Panc1 (cell line): ENCODE measurements around the gene SLC35E2B. TPM values are rescaled to one million over a fixed set of nuclear protein-coding genes. Genes with fewer than 3 reads are reported as not detected.
"Not testable (repeated sequence)": the region's sequence is repeated elsewhere in the genome, so short reads cannot be mapped to it uniquely, and the experiment has no call there.

Experiments used
- ATAC-seq: fragments of 200-7000 bp; cut with Tn5 transposase; 2 replicates; pipeline ENCODE4 v1.9.1; 2020; ENCODE audit warnings: mild to moderate bottlenecking, moderate library complexity
- BruUV-seq: library from RNA; stranded (reverse); fragments of 400-500 nt; replicated peaks from 2 replicates; lab custom pipeline; 2021; lab: Mats Ljungman, UMichigan
- CTCF ChIA-PET: fragments of 300-600 bp; sonication (Branson Sonifier 250); formaldehyde crosslinking; loops from one replicate; lab custom pipeline; 2022; ENCODE audit warnings: antibody characterized with exemption; lab: Charles Lee
- POLR2A ChIA-PET: fragments of 300-600 bp; sonication (Branson Sonifier 250); formaldehyde crosslinking; loops from one replicate; lab custom pipeline; 2022; ENCODE audit warnings: antibody characterized with exemption; lab: Charles Lee
- DNase-seq: peaks from one replicate; pipeline ENCODE4 v3.0.0-alpha.2; 2010; ENCODE audit warnings: low read depth, low spot score
- H3K27ac ChIP-seq: 2 replicates; pipeline ENCODE4 v1.5.1; 2011; ENCODE audit warnings: mild to moderate bottlenecking, low read length, inconsistent platforms
- H3K27me3 ChIP-seq: fragments of 200-500 bp; sonication (Bioruptor generic); 2 replicates; pipeline ENCODE4 v1.6.0; 2014; ENCODE audit warnings: low read length, inconsistent platforms; ENCODE audit not compliant: control insufficient read depth, insufficient read depth
- H3K36me3 ChIP-seq: fragments of 200-500 bp; sonication (Bioruptor generic); 2 replicates; pipeline ENCODE4 v1.5.1; 2014; ENCODE audit warnings: inconsistent platforms, mild to moderate bottlenecking, low read length, moderate library complexity; ENCODE audit not compliant: control insufficient read depth, insufficient read depth
- H3K4me1 ChIP-seq: 2 replicates; pipeline ENCODE4 v1.5.1; 2011; ENCODE audit warnings: inconsistent platforms, mild to moderate bottlenecking, low read length, moderate library complexity; ENCODE audit not compliant: control insufficient read depth, insufficient read depth
- H3K4me3 ChIP-seq, 2 experiments: 2 replicates each; pipeline ENCODE4 v1.5.1; 2011 to 2012; ENCODE audit warnings: low read depth in 2 of 2, low read length in 2 of 2, mild to moderate bottlenecking in 2 of 2, inconsistent platforms in 1 of 2, moderate library complexity in 1 of 2
- H3K9me3 ChIP-seq: fragments of 200-500 bp; sonication (Bioruptor generic); 2 replicates; pipeline ENCODE4 v1.5.1; 2014; ENCODE audit warnings: low read depth, mild to moderate bottlenecking, inconsistent platforms, low read length, moderate library complexity; ENCODE audit not compliant: control insufficient read depth, insufficient read depth
- POLR2AphosphoS5 ChIP-seq: IDR thresholded peaks from 2 replicates; pipeline ENCODE4 v1.6.1; 2012; ENCODE audit warnings: mild to moderate bottlenecking, low read depth, low read length, moderate library complexity
- SIN3A ChIP-seq: IDR thresholded peaks from 2 replicates; pipeline ENCODE4 v1.6.1; 2012; ENCODE audit warnings: low read depth, mild to moderate bottlenecking, low read length, moderate library complexity, borderline replicate concordance; ENCODE audit not compliant: insufficient read depth
- TCF7L2 ChIP-seq: IDR thresholded peaks from 2 replicates; pipeline ENCODE4 v1.6.1; 2011; ENCODE audit warnings: mild to moderate bottlenecking, low read depth, low read length, inconsistent platforms
- in situ Hi-C: cut with HindIII; loops from 2 replicates; pipeline ENCODE4 v1.10.0; 2016; ENCODE audit warnings: low sequenced_read_pairs, low pct_unique_long_range_greater_than_20kb
- intact Hi-C: fragments of 100-400 bp; cut with micrococcal nuclease; formaldehyde crosslinking; loops from one replicate; pipeline ENCODE4 v1.10.0; 2022; ENCODE audit not compliant: unreplicated experiment
- total RNA-seq: library from RNA; stranded (reverse); gene quantifications from one replicate; pipeline ENCODE4 v1.2.1, GENCODE V29; 2021; ENCODE audit not compliant: unreplicated experiment
- TF ChIP-seq, protein P1 (sequence below): fragments of 450-650 bp; IDR thresholded peaks from 2 replicates; pipeline ENCODE4 v1.5.1; 2017; ENCODE audit warnings: mild to moderate bottlenecking
- TF ChIP-seq, protein P2 (sequence below), 2 experiments: IDR thresholded peaks; 2 replicates each; pipeline ENCODE4 v1.6.1; 2011 to 2012; ENCODE audit warnings: low read depth in 2 of 2, control low read depth in 1 of 2, low read length in 1 of 2, mild to moderate bottlenecking in 1 of 2, moderate library complexity in 1 of 2; ENCODE audit not compliant: insufficient read depth in 1 of 2

The SLC35E2B gene
- total RNA-seq, 1 experiment from 2014 or later: 75.7 TPM

DNA sequence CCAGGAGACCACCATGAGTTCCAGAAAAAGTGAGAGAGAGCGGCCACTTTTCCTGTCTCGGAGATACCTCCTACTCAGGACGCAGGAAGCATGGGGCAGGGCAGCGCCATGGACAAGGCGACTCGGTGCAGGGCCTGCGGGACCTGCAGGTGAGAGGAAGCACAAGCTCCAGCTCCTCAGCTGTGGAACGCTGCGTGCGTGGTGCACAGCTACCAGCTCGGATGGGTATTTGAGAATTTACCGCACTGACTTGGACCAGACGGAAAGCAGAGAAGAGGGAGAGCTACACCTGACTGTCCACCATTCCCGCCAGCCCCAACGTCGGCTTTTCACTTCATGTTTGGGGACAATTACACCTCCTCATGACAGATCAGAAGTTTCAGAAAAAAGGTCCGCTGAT lies 39.8 kb upstream of the SLC35E2B start:
- no peaks in the 10 kb centered on the region for H3K9me3 ChIP-seq
- in situ Hi-C loops: no loop called here
- no peaks in the 10 kb centered on the region for H3K27me3 ChIP-seq
- no peak overlapping the region for H3K4me3 ChIP-seq
- CTCF ChIA-PET: no interaction called here
- no TSS peak for BruUV-seq
- intact Hi-C loops: no loop called here
- DNase-seq: no peak
- no peaks in the 10 kb centered on the region for H3K4me1 ChIP-seq
- H3K27ac ChIP-seq: no peak overlapping the region
- no peak for TF ChIP-seq TCF7L2
- TF ChIP-seq, protein P1, sequence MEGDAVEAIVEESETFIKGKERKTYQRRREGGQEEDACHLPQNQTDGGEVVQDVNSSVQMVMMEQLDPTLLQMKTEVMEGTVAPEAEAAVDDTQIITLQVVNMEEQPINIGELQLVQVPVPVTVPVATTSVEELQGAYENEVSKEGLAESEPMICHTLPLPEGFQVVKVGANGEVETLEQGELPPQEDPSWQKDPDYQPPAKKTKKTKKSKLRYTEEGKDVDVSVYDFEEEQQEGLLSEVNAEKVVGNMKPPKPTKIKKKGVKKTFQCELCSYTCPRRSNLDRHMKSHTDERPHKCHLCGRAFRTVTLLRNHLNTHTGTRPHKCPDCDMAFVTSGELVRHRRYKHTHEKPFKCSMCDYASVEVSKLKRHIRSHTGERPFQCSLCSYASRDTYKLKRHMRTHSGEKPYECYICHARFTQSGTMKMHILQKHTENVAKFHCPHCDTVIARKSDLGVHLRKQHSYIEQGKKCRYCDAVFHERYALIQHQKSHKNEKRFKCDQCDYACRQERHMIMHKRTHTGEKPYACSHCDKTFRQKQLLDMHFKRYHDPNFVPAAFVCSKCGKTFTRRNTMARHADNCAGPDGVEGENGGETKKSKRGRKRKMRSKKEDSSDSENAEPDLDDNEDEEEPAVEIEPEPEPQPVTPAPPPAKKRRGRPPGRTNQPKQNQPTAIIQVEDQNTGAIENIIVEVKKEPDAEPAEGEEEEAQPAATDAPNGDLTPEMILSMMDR: no peak
- TF ChIP-seq, protein P2, sequence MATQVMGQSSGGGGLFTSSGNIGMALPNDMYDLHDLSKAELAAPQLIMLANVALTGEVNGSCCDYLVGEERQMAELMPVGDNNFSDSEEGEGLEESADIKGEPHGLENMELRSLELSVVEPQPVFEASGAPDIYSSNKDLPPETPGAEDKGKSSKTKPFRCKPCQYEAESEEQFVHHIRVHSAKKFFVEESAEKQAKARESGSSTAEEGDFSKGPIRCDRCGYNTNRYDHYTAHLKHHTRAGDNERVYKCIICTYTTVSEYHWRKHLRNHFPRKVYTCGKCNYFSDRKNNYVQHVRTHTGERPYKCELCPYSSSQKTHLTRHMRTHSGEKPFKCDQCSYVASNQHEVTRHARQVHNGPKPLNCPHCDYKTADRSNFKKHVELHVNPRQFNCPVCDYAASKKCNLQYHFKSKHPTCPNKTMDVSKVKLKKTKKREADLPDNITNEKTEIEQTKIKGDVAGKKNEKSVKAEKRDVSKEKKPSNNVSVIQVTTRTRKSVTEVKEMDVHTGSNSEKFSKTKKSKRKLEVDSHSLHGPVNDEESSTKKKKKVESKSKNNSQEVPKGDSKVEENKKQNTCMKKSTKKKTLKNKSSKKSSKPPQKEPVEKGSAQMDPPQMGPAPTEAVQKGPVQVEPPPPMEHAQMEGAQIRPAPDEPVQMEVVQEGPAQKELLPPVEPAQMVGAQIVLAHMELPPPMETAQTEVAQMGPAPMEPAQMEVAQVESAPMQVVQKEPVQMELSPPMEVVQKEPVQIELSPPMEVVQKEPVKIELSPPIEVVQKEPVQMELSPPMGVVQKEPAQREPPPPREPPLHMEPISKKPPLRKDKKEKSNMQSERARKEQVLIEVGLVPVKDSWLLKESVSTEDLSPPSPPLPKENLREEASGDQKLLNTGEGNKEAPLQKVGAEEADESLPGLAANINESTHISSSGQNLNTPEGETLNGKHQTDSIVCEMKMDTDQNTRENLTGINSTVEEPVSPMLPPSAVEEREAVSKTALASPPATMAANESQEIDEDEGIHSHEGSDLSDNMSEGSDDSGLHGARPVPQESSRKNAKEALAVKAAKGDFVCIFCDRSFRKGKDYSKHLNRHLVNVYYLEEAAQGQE (IDR thresholded peaks at IDR 0.05; ENCODE audit: insufficient read depth in 1 of 2, low read depth in 2 of 2, low read length in 1 of 2): no peak
- TF ChIP-seq SIN3A: no peak
- no peak for TF ChIP-seq POLR2AphosphoS5
- H3K36me3 ChIP-seq: peaks cover 4% of the 10 kb centered on the region; the same call in 1 of the 2 replicates
- ATAC-seq: no peak
- POLR2A ChIA-PET: no interaction called here

DNA sequence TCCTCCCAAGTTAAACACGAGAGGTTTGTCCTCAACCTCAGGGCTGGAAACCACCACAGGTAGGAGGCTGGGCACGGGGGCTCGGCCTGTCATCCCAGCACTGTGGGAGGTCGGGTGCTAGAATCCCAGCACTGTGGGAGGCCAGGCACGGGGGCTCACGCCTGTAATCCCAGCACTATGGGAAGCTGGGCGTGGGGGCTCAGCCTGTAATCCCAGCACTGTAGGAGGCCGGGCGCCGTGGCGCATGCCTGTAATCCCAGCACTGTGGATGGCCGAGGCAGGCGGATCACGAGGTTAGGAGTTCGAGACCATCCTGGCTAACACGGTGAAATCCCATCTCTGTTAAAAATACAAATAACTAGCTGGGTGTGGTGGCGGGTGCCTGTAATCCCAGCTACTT lies 38.3 kb upstream of the SLC35E2B start:
- CTCF ChIA-PET: no interaction called here
- in situ Hi-C loops: no loop called here
- intact Hi-C loops: no loop called here
- H3K4me1 ChIP-seq: no peaks in the 10 kb centered on the region
- POLR2A ChIA-PET: no interaction called here
- peaks cover 4% of the 10 kb centered on the region; the same call in 1 of the 2 replicates for H3K36me3 ChIP-seq
- H3K27ac ChIP-seq: no peak overlapping the region
- DNase-seq (no peak), ATAC-seq (no peak)
- TF ChIP-seq SIN3A (no peak), POLR2AphosphoS5 (no peak), TCF7L2 (no peak)
- TF ChIP-seq, protein P1: no peak
- TF ChIP-seq, protein P2 (IDR thresholded peaks at IDR 0.05; ENCODE audit: insufficient read depth in 1 of 2, low read depth in 2 of 2, low read length in 1 of 2): no peak
- H3K9me3 ChIP-seq: no peaks in the 10 kb centered on the region
- no TSS peak for BruUV-seq
- no peaks in the 10 kb centered on the region for H3K27me3 ChIP-seq
- H3K4me3 ChIP-seq: no peak overlapping the region

DNA sequence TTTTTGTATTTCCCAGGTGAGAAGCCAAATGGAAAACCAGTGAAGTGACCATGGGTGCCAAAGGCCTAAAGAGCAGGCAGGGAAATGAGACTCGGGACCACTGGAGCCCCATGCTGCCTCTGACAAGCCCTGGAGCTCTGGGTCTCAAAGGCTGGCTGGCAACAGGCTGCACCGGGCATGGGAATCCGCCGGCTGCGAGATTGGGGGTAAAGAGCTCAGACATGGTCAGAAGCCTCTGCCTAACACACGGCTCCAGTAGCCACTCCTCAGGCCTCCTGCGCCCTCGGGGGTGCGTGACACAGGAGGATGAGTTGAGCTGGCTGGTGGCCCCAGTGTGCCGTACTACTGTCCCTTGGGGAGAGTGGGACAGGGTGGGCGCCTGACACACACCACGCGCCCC lies 37.6 kb upstream of the SLC35E2B start:
- H3K36me3 ChIP-seq, CTCF ChIA-PET, H3K4me3 ChIP-seq, H3K4me1 ChIP-seq, H3K27me3 ChIP-seq, DNase-seq, H3K27ac ChIP-seq, POLR2A ChIA-PET, H3K9me3 ChIP-seq, intact Hi-C loops, in situ Hi-C loops, ATAC-seq, BruUV-seq: not testable (repeated sequence)
